Left ventricle myocardium inferior (tissue), 1 donor: ENCODE data around the gene MS4A6E. TPM values are rescaled to one million over a fixed set of nuclear protein-coding genes. Genes with fewer than 3 reads are reported as not detected.

Experiments used
- DNase-seq: peaks from one replicate; pipeline ENCODE4 v3.0.0-alpha.2; 2020
- H3K27ac ChIP-seq: fragments of 200-600 bp; replicated peaks from 2 replicates; pipeline ENCODE4 v1.8.0; 2021
- H3K27me3 ChIP-seq: fragments of 200-600 bp; 2 replicates; pipeline ENCODE4 v1.8.0; 2021; ENCODE audit warnings: low read depth
- H3K36me3 ChIP-seq: fragments of 200-600 bp; 2 replicates; pipeline ENCODE4 v1.8.0; 2021
- H3K4me1 ChIP-seq: fragments of 200-600 bp; 2 replicates; pipeline ENCODE4 v1.8.0; 2021
- H3K4me3 ChIP-seq: fragments of 200-600 bp; 2 replicates; pipeline ENCODE4 v1.8.0; 2021; ENCODE audit warnings: mild to moderate bottlenecking, moderate library complexity
- H3K9me3 ChIP-seq: fragments of 200-600 bp; replicated peaks from 2 replicates; pipeline ENCODE4 v1.8.0; 2021
- intact Hi-C: fragments of 100-400 bp; cut with micrococcal nuclease; formaldehyde crosslinking; loops from one replicate; pipeline ENCODE4 v1.11.0; 2022
- total RNA-seq: library from RNA; stranded (reverse); fragmentation: NEBNext Ultra II Directional; extraction: Animal tissue kit (Norgen Biotek cat#: 25700); gene quantifications from one replicate; pipeline ENCODE4 v1.2.1, GENCODE V29; 2021
- TF ChIP-seq, protein P1 (sequence below): fragments of 200-600 bp; IDR thresholded peaks from 2 replicates; pipeline ENCODE4 v1.8.0; 2021; ENCODE audit warnings: antibody characterized with exemption, mild to moderate bottlenecking, borderline replicate concordance
- donor health status: DM: no; HTN: yes; CAD: no; lungs with severe emphysema.

MS4A6E gene
- total RNA-seq, 1 donor from 2014 or later, result not detected

DNA sequence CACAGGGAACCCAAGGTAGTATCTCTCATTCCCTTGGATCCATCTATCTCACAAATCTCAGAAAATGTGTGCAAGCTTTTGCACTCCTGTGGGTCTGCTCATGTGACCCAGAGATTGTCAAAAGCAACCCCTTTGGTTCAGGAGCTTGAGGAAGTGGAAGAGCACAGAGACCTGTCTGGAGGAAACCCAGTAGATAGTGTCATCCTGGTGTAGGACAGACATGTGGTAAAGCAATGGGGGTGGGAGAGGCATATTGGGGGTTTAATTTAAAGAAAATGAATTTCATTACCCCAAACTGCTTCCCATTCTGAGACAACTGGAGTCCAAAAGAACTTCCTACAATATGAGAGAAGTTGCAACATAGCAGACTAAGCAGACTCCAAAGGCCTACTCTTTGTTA is 63.4 kb downstream of the MS4A6E start:
- intact Hi-C loops, result no loop called here
- no peak for DNase-seq
- TF ChIP-seq, protein P1, sequence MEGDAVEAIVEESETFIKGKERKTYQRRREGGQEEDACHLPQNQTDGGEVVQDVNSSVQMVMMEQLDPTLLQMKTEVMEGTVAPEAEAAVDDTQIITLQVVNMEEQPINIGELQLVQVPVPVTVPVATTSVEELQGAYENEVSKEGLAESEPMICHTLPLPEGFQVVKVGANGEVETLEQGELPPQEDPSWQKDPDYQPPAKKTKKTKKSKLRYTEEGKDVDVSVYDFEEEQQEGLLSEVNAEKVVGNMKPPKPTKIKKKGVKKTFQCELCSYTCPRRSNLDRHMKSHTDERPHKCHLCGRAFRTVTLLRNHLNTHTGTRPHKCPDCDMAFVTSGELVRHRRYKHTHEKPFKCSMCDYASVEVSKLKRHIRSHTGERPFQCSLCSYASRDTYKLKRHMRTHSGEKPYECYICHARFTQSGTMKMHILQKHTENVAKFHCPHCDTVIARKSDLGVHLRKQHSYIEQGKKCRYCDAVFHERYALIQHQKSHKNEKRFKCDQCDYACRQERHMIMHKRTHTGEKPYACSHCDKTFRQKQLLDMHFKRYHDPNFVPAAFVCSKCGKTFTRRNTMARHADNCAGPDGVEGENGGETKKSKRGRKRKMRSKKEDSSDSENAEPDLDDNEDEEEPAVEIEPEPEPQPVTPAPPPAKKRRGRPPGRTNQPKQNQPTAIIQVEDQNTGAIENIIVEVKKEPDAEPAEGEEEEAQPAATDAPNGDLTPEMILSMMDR, result no peak
- no peaks in the 10 kb centered on the region for H3K4me1 ChIP-seq
- H3K27me3 ChIP-seq, result peaks cover 7% of the 10 kb centered on the region
- H3K4me3 ChIP-seq, result no peak overlapping the region
- H3K9me3 ChIP-seq, result no peaks in the 10 kb centered on the region
- H3K27ac ChIP-seq, result no peak overlapping the region
- H3K36me3 ChIP-seq, result no peaks in the 10 kb centered on the region

Other genes with a start within 250 kb of the MS4A6E start
- 0.41 TPM for gene MS4A2, start 238.6 kb upstream of the MS4A6E start, total RNA-seq
- gene MS4A6A, start 144.2 kb upstream of the MS4A6E start, total RNA-seq, result 42.1 TPM
- gene MS4A4E, start 84.1 kb upstream of the MS4A6E start, total RNA-seq, result 0.93 TPM
- 13.9 TPM for gene MS4A4A, start 46.6 kb upstream of the MS4A6E start, total RNA-seq
- 13.1 TPM for gene MS4A7, start 51.3 kb downstream of the MS4A6E start, total RNA-seq
- gene MS4A14, start 69.2 kb downstream of the MS4A6E start, total RNA-seq, result 1.1 TPM
- gene MS4A5, start 102.3 kb downstream of the MS4A6E start, total RNA-seq, result not detected
- gene MS4A1, start 128.6 kb downstream of the MS4A6E start, total RNA-seq, result not detected
- gene MS4A12, start 165.5 kb downstream of the MS4A6E start, total RNA-seq, result not detected
- not detected for gene MS4A13, start 188.1 kb downstream of the MS4A6E start, total RNA-seq